ENCODE measurements around the gene EXOG. TPM values are rescaled to one million over a fixed set of nuclear protein-coding genes. Genes with fewer than 3 reads are reported as not detected.

EXOG gene
- total and polyA plus RNA-seq, 10 of the 15 experiments (the other 5 are each of a cell fraction or from before 2014, with no cell fraction given) = 7.8 to 20.9 (median 19.6) TPM

DNA sequence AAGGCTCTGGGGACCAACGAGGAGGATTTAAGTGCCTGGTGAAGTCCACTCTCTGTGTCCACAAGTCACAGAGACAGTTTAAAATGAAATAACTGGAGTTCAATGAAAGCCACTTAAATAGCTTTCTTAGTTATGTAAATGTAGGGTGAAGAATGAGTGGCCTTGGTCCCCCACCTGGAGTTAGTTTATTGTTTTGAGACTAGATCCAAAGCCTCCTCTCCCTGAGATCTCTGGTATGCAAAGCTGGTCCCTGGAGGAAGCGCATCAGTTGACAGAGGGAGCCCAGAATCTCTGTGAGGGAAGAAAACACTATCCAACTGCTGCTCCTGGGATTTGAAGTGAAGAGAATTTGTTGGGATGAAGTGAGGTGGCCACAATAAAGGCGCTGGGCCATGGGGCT, 40.5 kb downstream of the EXOG start:
- WGBS (ENCODE audit: insufficient coverage, insufficient replicate concordance, low lambda C conversion rate, missing lambda C conversion rate) = 94% methylated on average over 3 of the region's 3 CpGs

More for the DNA sequence above, 40.5 kb downstream of the EXOG start:
- in situ Hi-C loops (cut with MboI) = no loop called here
- Histone ChIP-seq H3K27me3 (replicated peaks in 1 of 2; ENCODE audit: control insufficient read depth in 2 of 2, insufficient read depth in 2 of 2, low read length in 1 of 2) (no peaks in the 10 kb centered on the region), H3K9me3 (replicated peaks; ENCODE audit: control insufficient read depth, insufficient read depth, low read length) (no peaks in the 10 kb centered on the region), H3K79me2 (ENCODE audit: control insufficient read depth, insufficient read depth, low read length) (no peaks in the 10 kb centered on the region), H3K9ac (ENCODE audit: control insufficient read depth, insufficient read depth, low read length) (no peak overlapping the region), H3K4me2 (ENCODE audit: control insufficient read depth, insufficient read depth) (no peak overlapping the region), H3K4me3 (no peak overlapping the region), H3K4me1 (ENCODE audit: control insufficient read depth, insufficient read depth, low read length) (no peaks in the 10 kb centered on the region), H2AFZ (ENCODE audit: control insufficient read depth, low read depth, low read length) (no peak overlapping the region), H3K36me3 (ENCODE audit: control insufficient read depth in 2 of 2, insufficient read depth in 2 of 2, low read length in 1 of 2) (no peaks in the 10 kb centered on the region; a peak in 1 of 4 replicates), H4K20me1 (ENCODE audit: control insufficient read depth, insufficient read depth) (no peaks in the 10 kb centered on the region), H3K27ac (ENCODE audit: control insufficient read depth, insufficient read depth) (no peak overlapping the region)
- SMC1A ChIA-PET (ENCODE audit: uncharacterized antibody, unreplicated experiment) = no interaction called here
- no peak for FAIRE-seq
- no peak for DNase-seq (ENCODE audit: low read depth, low spot score)
- RAD21 ChIA-PET (ENCODE audit: unreplicated experiment) = no interaction called here
- BruUV-seq (replicated peaks) = no TSS peak
- intact Hi-C loops (cut with micrococcal nuclease; ENCODE audit: unreplicated experiment) = no loop called here
- CTCF ChIA-PET = interaction anchor here (1.1 to 2.4 kb wide), 2 partner anchors 15 to 17 kb away, joined by 3 to 6 read pairs; no protein-coding TSS in a partner anchor
- no peak for TF ChIP-seq NFIC (IDR thresholded peaks at IDR 0.05; ENCODE audit: low read depth, low read length)
- TF ChIP-seq, protein P1, sequence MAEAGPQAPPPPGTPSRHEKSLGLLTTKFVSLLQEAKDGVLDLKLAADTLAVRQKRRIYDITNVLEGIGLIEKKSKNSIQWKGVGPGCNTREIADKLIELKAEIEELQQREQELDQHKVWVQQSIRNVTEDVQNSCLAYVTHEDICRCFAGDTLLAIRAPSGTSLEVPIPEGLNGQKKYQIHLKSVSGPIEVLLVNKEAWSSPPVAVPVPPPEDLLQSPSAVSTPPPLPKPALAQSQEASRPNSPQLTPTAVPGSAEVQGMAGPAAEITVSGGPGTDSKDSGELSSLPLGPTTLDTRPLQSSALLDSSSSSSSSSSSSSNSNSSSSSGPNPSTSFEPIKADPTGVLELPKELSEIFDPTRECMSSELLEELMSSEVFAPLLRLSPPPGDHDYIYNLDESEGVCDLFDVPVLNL (IDR thresholded peaks at IDR 0.05; ENCODE audit: low read depth, low read length) = no peak
- TF ChIP-seq IRF3 (IDR thresholded peaks at IDR 0.05) = no peak
- TF ChIP-seq JUNB (IDR thresholded peaks at IDR 0.05) = no peak
- TF ChIP-seq KAT2A (conservative IDR thresholded peaks at IDR 0.05; ENCODE audit: control insufficient read depth, low read depth, low read length) = no peak
- TF ChIP-seq ZNF24 (IDR thresholded peaks at IDR 0.05) = no peak
- TF ChIP-seq ZSCAN29 (IDR thresholded peaks at IDR 0.05) = no peak
- TF ChIP-seq ZBTB4 (CRISPR knock-in tag; IDR thresholded peaks at IDR 0.05) = no peak
- ATAC-seq = no peak
- POLR2A ChIA-PET = no interaction called here
